HuH-7 (cell line): ENCODE data around the gene MAGEA10.
"Not testable (repeated sequence)": the region's sequence is repeated elsewhere in the genome, so short reads cannot be mapped to it uniquely, and the experiment has no call there.

Experiments used
- DNase-seq: peaks from one replicate; pipeline ENCODE4 v3.0.0; 2011; ENCODE audit warnings: low spot score

Gene MAGEA10

GRCh38 chrX:152138388-152138784 lies at the start of gene MAGEA10:
Gene MAGEA10 (minus strand): TSS chrX:152138577. CDS start chrX:152135620, 2,957 bp downstream.
- no peak for DNase-seq

DNA sequence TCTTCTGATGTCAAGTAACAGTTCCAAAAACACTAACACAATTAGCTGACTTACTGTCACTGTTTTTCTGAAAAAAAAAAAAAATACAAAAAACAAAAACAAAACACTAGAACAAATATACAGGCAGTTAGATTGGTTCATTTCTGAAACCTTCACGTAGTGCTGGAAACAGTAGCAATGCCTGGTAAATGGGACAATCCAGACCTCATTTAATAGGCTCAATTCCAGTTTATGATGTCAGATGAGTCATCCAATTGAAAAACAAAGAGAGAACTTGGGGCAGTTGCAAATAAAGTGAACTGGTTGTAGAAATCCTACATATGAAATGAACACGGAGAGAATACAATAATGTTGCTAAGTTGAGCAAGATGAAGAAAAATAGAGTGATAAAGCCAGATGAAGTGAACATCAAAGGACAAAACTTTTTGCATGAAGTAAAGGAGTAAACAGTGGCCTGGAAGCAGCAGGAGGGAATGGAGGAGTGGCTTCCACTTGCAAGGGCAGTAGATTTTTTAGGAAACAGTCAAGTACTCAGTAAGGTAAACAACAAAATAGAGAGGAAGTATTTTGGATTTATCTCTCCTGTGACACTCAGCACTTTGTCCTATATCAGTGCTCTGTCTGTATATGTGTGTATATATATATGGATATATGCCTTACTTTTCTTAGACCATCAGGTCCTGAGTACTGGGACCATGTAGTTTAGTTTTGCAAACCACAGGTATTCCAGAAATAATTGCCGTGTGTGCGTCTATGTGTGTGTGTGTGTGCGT lies 39.3 kb upstream of the MAGEA10 start:
- DNase-seq, result no peak

GRCh38 chrX:152177052-152177451 lies 38.7 kb upstream of the MAGEA10 start:
- no peak for DNase-seq

DNA sequence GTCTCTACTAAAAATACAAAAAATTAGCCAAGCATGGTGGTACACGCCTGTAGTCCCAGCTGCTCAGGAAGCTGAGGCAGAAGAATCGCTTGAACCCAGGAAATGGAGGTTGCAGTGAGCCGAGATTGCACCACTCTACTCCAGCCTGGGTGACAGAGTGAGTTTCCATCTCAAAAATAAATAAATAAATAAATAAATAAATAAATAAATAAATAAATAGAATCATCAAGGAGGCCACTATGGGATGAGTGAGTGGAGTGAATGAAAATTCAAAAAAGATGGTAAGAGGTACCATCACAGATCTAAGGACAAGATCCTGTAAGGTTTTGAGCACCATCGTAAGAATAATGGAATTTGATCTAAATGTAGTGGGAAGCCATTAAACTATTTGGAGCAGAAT lies 37.5 kb upstream of the MAGEA10 start:
- not testable (repeated sequence) for DNase-seq

- DNase-seq, result not testable (repeated sequence)
These were observed 35.5 kb upstream of the MAGEA10 start for GRCh38 chrX:152173923-152174322.

GRCh38 chrX:152170621-152171020 lies 32.2 kb upstream of the MAGEA10 start:
- no peak for DNase-seq

- DNase-seq, result no peak
These were observed 26.8 kb upstream of the MAGEA10 start for GRCh38 chrX:152165033-152165743.

GRCh38 chrX:152157042-152157441 lies 18.7 kb upstream of the MAGEA10 start:
- no peak for DNase-seq

- no peak for DNase-seq
These were observed 17.5 kb upstream of the MAGEA10 start for GRCh38 chrX:152155766-152156310.

DNA sequence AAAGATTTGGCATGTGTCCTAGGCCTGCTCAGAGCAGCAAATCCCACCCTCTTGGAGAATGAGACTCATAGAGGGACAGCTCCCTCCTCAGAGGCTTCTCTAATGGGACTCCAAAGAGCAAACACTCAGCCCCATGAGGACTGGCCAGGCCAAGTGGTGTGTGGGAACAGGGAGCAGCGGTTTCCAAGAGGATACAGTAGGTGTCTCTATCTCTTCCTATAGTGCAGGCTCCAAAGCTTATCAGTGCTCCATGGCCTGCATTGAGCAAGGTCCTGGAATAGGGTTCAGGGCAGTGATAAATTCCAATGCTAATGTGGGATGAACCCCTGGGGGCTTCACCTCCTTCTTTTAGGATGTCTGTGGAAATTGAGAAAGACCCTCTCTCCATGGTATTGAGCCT lies 15.7 kb upstream of the MAGEA10 start:
- DNase-seq, result no peak

DNA sequence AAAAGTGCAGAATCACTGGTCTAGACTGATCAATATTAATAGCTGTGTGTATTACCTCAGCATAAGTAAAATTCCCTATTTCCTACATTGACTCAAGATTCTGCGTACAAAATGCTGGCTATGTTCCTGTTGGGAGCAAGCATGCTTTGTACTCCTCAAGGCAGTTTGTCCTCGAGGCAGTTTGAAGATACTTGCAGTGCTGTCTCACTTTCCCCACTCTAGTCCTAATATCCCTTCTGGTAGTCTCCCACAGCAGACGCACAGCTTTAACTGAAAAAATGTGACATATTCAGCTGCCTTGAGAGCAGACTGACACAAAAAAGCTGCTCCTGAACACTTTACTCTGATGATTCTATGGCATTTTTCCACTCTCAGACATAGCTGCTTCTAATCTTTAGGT lies 12.9 kb upstream of the MAGEA10 start:
- DNase-seq, result no peak

- no peak for DNase-seq
These were observed 11.3 kb upstream of the MAGEA10 start for GRCh38 chrX:152149648-152150047.

DNA sequence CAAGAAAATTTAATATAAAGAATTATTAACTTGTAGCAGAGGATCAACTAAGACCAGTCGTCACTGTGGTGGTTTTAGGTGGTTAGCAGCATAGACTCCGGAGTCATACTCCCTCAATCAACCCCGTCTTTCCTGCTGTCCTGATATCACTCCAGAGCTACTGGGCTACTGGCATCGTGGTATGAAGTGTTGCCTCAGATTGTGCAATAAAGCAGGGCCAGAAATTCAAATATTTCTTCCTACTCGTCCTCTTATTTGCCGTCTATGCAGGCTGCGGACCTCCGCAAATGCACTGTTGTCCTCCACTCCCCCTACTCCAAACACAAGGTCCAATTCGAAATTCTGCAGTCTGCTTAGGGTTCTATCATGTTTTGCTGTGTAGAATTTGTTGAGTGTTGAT lies 1.2 kb upstream of the MAGEA10 start:
- no peak for DNase-seq

DNA sequence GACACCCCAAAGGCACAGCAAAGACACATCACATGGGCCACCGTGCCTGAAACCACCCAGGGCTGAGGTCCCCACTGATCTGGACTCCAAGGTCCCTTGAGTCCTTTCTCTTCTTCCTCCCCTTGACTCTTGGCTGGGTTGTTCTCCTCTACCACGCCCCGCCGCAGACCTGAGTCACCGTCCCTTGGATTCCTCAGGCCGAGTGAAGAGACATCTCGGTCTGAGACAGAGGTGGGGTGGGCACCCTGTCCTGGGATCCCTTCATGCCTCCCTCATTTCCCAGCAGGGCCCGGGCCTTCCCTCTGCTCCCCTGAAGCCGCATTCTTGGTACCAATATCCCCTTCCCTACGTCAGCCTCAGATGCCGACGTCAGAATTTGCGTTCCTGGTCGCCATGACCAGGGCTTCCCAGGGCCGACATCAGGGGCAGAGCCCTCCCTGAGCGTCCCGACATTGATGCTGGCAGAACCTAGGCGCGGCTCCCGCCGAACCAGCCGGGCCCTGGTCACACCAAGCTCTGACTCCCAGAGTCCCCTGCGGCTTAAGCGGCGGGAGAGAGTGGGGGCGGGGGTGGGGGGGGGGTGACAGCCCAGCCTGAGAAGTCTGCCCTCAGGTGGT lies 498 bp downstream of the MAGEA10 start:
- no peak for DNase-seq

DNA sequence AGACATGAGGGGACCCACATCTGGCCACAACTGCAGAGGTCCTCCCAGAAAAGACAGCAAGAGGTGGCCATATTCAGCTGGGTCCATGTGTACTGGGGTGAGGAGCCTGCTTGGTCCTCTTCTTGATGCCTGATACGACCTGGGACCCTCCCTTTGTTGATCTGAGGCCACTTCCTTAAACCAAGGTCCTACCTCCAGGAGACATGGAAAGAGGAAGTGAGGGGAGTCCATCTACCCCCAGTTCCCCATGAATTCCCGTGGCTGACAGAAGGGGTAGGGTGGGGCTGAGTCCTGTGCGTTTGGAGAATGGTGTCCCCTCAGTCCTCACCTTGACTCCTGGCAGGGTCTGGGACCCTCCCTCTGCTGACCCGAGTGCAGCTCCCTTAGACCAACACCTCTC lies 2.1 kb downstream of the MAGEA10 start:
- no peak for DNase-seq

- no peak for DNase-seq
These were observed 6.9 kb downstream of the MAGEA10 start for GRCh38 chrX:152131525-152131924.

- not testable (repeated sequence) for DNase-seq
These were observed 9.1 kb downstream of the MAGEA10 start for GRCh38 chrX:152129069-152129844.

GRCh38 chrX:152117305-152117704 lies 21.1 kb downstream of the MAGEA10 start:
- no peak for DNase-seq

- DNase-seq, result no peak
These were observed 29.9 kb downstream of the MAGEA10 start for GRCh38 chrX:152108527-152108926.

GRCh38 chrX:152103866-152104265 lies 34.5 kb downstream of the MAGEA10 start:
- DNase-seq, result no peak

DNA sequence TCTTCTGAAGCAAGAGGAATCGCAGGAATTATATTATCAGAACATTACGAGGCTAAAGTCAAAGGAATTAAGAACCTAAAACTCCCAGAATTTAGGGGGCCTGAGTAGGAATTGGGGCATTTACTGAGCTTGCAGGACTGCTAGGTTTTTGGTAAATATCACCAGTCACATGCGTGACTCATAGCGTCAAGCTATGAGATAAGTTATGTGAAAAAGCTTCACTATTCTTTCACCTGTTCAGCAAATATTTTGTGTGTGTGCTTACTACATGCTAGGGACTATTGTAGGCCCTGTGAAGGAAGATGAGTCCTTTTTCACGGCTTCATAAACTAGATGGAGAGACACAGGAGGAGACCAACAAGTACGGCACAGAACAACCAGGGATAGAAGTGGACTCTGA lies 52.2 kb downstream of the MAGEA10 start:
- no peak for DNase-seq
